ENCODE data around the gene BRD4. TPM values are rescaled to one million over a fixed set of nuclear protein-coding genes. Genes with fewer than 3 reads are reported as not detected.

The BRD4 gene
- total RNA-seq, 1 donor = 26.3 TPM

GRCh38 chr19:15274477-15274876 lies 57.9 kb downstream of the BRD4 start:
- H3K4me3 ChIP-seq (ENCODE audit: low read depth, low read length) = no peak overlapping the region
- no peak for TF ChIP-seq CTCF (IDR thresholded peaks at IDR 0.05; ENCODE audit: insufficient read depth, low read depth, low read length)
- DNase-seq (ENCODE audit: low read depth) = no peak

- no peak for TF ChIP-seq CTCF (IDR thresholded peaks at IDR 0.05; ENCODE audit: insufficient read depth, low read depth, low read length)
- no peak for DNase-seq (ENCODE audit: low read depth)
- no peak overlapping the region for H3K4me3 ChIP-seq (ENCODE audit: low read depth, low read length)
Measured at GRCh38 chr19:15269806-15270205, 62.5 kb downstream of the BRD4 start.

- no peak for TF ChIP-seq CTCF (IDR thresholded peaks at IDR 0.05; ENCODE audit: insufficient read depth, low read depth, low read length)
- no peak overlapping the region for H3K4me3 ChIP-seq (ENCODE audit: low read depth, low read length)
- no peak for DNase-seq (ENCODE audit: low read depth)
Measured at GRCh38 chr19:15268928-15269253, 63.4 kb downstream of the BRD4 start.

- TF ChIP-seq CTCF (IDR thresholded peaks at IDR 0.05; ENCODE audit: insufficient read depth, low read depth, low read length) = no peak
- no peak overlapping the region for H3K4me3 ChIP-seq (ENCODE audit: low read depth, low read length)
- peak; percentile 77 for DNase-seq (ENCODE audit: low read depth)
Measured at GRCh38 chr19:15268192-15268927, 64.0 kb downstream of the BRD4 start.

- DNase-seq (ENCODE audit: low read depth) = no peak
- H3K4me3 ChIP-seq (ENCODE audit: low read depth, low read length) = no peak overlapping the region
- no peak for TF ChIP-seq CTCF (IDR thresholded peaks at IDR 0.05; ENCODE audit: insufficient read depth, low read depth, low read length)
Measured at GRCh38 chr19:15266683-15267082, 65.7 kb downstream of the BRD4 start.

GRCh38 chr19:15265850-15266248 lies 66.5 kb downstream of the BRD4 start:
- TF ChIP-seq CTCF (IDR thresholded peaks at IDR 0.05; ENCODE audit: insufficient read depth, low read depth, low read length) = no peak
- peak; percentile 97 for DNase-seq (ENCODE audit: low read depth)
- no peak overlapping the region for H3K4me3 ChIP-seq (ENCODE audit: low read depth, low read length)

Data from fibroblast of villous mesenchyme (primary cell).